ENCODE measurements around the gene ARHGAP42. TPM values are rescaled to one million over a fixed set of nuclear protein-coding genes. Genes with fewer than 3 reads are reported as not detected.
A peak's percentile ranks its signal among the peaks of the same experiment; 100 is the strongest.

Gene ARHGAP42
- total RNA-seq, 4 donors from 2014 or later: 28.5 to 52.2 (median 40.4) TPM

GRCh38 chr11:100709233-100709957 lies 22.3 kb downstream of the ARHGAP42 start:
- H3K27ac ChIP-seq: peak overlapping the region in 1 of 4 donors; percentile 0
- H3K36me3 ChIP-seq: no peaks in the 10 kb centered on the region

GRCh38 chr11:100711984-100712383 lies 24.9 kb downstream of the ARHGAP42 start:
- Histone ChIP-seq H3K27ac (no peak overlapping the region), H3K4me3 (no peak overlapping the region), H3K27me3 (no peaks in the 10 kb centered on the region), H3K9me3 (no peaks in the 10 kb centered on the region), H3K36me3 (no peaks in the 10 kb centered on the region), H3K4me1 (peaks cover 0 to 43% (median 9%) of the 10 kb centered on the region in 4 donors)
- no peak for TF ChIP-seq POLR2A (IDR thresholded peaks at IDR 0.05)
- 82 to 90% methylated on average over 3 of the region's 3 CpGs for WGBS, 2 donors
- no peak for DNase-seq (ENCODE audit: low spot score in 2 of 2)

More at GRCh38 chr11:100709233-100709957, 22.3 kb downstream of the ARHGAP42 start:
- WGBS, 2 donors: 52 to 57% methylated on average over 3 of the region's 3 CpGs
- Histone ChIP-seq H3K9me3 (no peaks in the 10 kb centered on the region), H3K4me1 (peaks cover 0 to 26% (median 5%) of the 10 kb centered on the region in 4 donors), H3K4me3 (no peak overlapping the region), H3K27me3 (no peaks in the 10 kb centered on the region)
- DNase-seq (ENCODE audit: low spot score in 2 of 2): no peak
- TF ChIP-seq CTCF (IDR thresholded peaks at IDR 0.05) (no peak), EP300 (IDR thresholded peaks at IDR 0.05) (no peak), POLR2A (IDR thresholded peaks at IDR 0.05) (no peak)

GRCh38 chr11:100712583-100712982 lies 25.5 kb downstream of the ARHGAP42 start:
- Histone ChIP-seq H3K27ac (no peak overlapping the region), H3K4me3 (no peak overlapping the region), H3K27me3 (no peaks in the 10 kb centered on the region), H3K9me3 (no peaks in the 10 kb centered on the region), H3K4me1 (peaks cover 0 to 44% (median 9%) of the 10 kb centered on the region in 4 donors), H3K36me3 (no peaks in the 10 kb centered on the region)
- no peak for TF ChIP-seq POLR2A (IDR thresholded peaks at IDR 0.05)
- TF ChIP-seq EP300 (IDR thresholded peaks at IDR 0.05): no peak
- TF ChIP-seq CTCF (IDR thresholded peaks at IDR 0.05): no peak
- 74 to 78% methylated on average over 3 of the region's 3 CpGs for WGBS, 2 donors
- DNase-seq (ENCODE audit: low spot score in 2 of 2): no peak

GRCh38 chr11:100715165-100715761 lies 28.2 kb downstream of the ARHGAP42 start:
- TF ChIP-seq EP300 (IDR thresholded peaks at IDR 0.05) (peak in 1 of 2 donors; percentile 21), CTCF (IDR thresholded peaks at IDR 0.05) (no peak), POLR2A (IDR thresholded peaks at IDR 0.05) (peak in 1 of 2 donors; percentile 9)
- Histone ChIP-seq H3K4me1 (peaks cover 0 to 56% (median 10%) of the 10 kb centered on the region in 4 donors), H3K36me3 (no peaks in the 10 kb centered on the region), H3K9me3 (no peaks in the 10 kb centered on the region), H3K27ac (peak overlapping the region in 2 of 4 donors; percentile 45 to 47), H3K27me3 (no peaks in the 10 kb centered on the region), H3K4me3 (no peak overlapping the region)
- WGBS, 2 donors: 72 to 86% methylated on average over 3 of the region's 3 CpGs
- no peak for DNase-seq (ENCODE audit: low spot score in 2 of 2)

GRCh38 chr11:100716838-100717237 lies 29.8 kb downstream of the ARHGAP42 start:
- Histone ChIP-seq H3K9me3 (no peaks in the 10 kb centered on the region), H3K36me3 (no peaks in the 10 kb centered on the region), H3K4me3 (no peak overlapping the region), H3K27me3 (no peaks in the 10 kb centered on the region), H3K27ac (peak overlapping the region in 1 of 4 donors; percentile 47), H3K4me1 (peaks cover 0 to 65% (median 10%) of the 10 kb centered on the region in 4 donors)
- DNase-seq (ENCODE audit: low spot score in 2 of 2): no peak
- 66 to 71% methylated on average over 3 of the region's 3 CpGs for WGBS, 2 donors
- TF ChIP-seq POLR2A (IDR thresholded peaks at IDR 0.05): no peak
- TF ChIP-seq EP300 (IDR thresholded peaks at IDR 0.05): no peak
- TF ChIP-seq CTCF (IDR thresholded peaks at IDR 0.05): no peak
